Keratinocyte (primary cell): ENCODE results near the gene MS4A8. TPM values are rescaled to one million over a fixed set of nuclear protein-coding genes. Genes with fewer than 3 reads are reported as not detected.
A peak's percentile ranks its signal among the peaks of the same experiment; 100 is the strongest.

ENCODE experiments used
- DNase-seq: peaks from one replicate; pipeline ENCODE4 v3.0.0-alpha.2; 2011; ENCODE audit warnings: low read depth, missing footprints, low spot score
- FAIRE-seq: peaks from 2 replicates; lab custom pipeline; 2011; peaks lifted over from hg19 to GRCh38; lab: Jason Lieb, UNC
- H2AFZ ChIP-seq: 2 replicates; pipeline ENCODE4 v1.6.0; 2012; ENCODE audit warnings: low read length, control low read depth, inconsistent platforms; ENCODE audit not compliant: control insufficient read depth
- H3K27ac ChIP-seq: 2 replicates; pipeline ENCODE4 v1.5.1; 2011; ENCODE audit warnings: low read length; ENCODE audit not compliant: control insufficient read depth, insufficient read depth
- H3K27me3 ChIP-seq: 3 replicates; pipeline ENCODE4 v1.6.0; 2011; ENCODE audit warnings: low read length; ENCODE audit not compliant: control insufficient read depth, insufficient read depth; ENCODE audit errors: extremely low read depth
- H3K36me3 ChIP-seq, 2 experiments: 2 replicates in 1 of 2; 3 replicates in 1 of 2; pipeline ENCODE4 v1.5.1; 2011; ENCODE audit warnings: low read length in 2 of 2, mild to moderate bottlenecking in 1 of 2; ENCODE audit not compliant: control insufficient read depth in 2 of 2, insufficient read depth in 2 of 2; ENCODE audit errors: extremely low read depth in 1 of 2
- H3K4me1 ChIP-seq: 3 replicates; pipeline ENCODE4 v1.5.1; 2011; ENCODE audit warnings: low read length; ENCODE audit not compliant: control insufficient read depth, insufficient read depth; ENCODE audit errors: extremely low read depth
- H3K4me2 ChIP-seq: 3 replicates; pipeline ENCODE4 v1.6.0; 2011; ENCODE audit warnings: low read depth, low read length; ENCODE audit not compliant: control insufficient read depth, insufficient read depth; ENCODE audit errors: extremely low read depth
- H3K4me3 ChIP-seq, 3 experiments: fragments of 200-600 bp in 1 of 3; sonication (generic) in 1 of 3; 2 replicates in 2 of 3; 3 replicates in 1 of 3; pipeline ENCODE4 v1.5.1; 2011 to 2016; ENCODE audit warnings: low read length in 3 of 3, mild to moderate bottlenecking in 3 of 3, control low read depth in 2 of 3, inconsistent platforms in 1 of 3, low read depth in 1 of 3, mixed read lengths in 1 of 3, mixed run types in 1 of 3, moderate library complexity in 1 of 3; ENCODE audit not compliant: control insufficient read depth in 2 of 3, insufficient read depth in 2 of 3; ENCODE audit errors: extremely low read depth in 1 of 3
- H3K79me2 ChIP-seq: 2 replicates; pipeline ENCODE4 v1.6.0; 2012; ENCODE audit warnings: low read length; ENCODE audit not compliant: control insufficient read depth, insufficient read depth
- H3K9ac ChIP-seq: 3 replicates; pipeline ENCODE4 v1.6.0; 2011; ENCODE audit warnings: low read length; ENCODE audit not compliant: control insufficient read depth, insufficient read depth; ENCODE audit errors: extremely low read depth
- H3K9me1 ChIP-seq: 3 replicates; pipeline ENCODE4 v1.6.0; 2011; ENCODE audit warnings: low read length; ENCODE audit not compliant: control insufficient read depth, insufficient read depth; ENCODE audit errors: extremely low read depth
- H3K9me3 ChIP-seq: 2 replicates; pipeline ENCODE4 v1.5.1; 2012; ENCODE audit warnings: low read depth, low read length; ENCODE audit not compliant: control insufficient read depth
- H4K20me1 ChIP-seq: 3 replicates; pipeline ENCODE4 v1.6.0; 2011; ENCODE audit warnings: low read length; ENCODE audit not compliant: control insufficient read depth, insufficient read depth; ENCODE audit errors: extremely low read depth
- EZH2 ChIP-seq: IDR thresholded peaks from one replicate; pipeline ENCODE4 v1.6.1; 2012; ENCODE audit warnings: inconsistent platforms, mild to moderate bottlenecking, low read length, moderate library complexity
- dilution Hi-C: fragments of 300-500 bp; cut with MboI; formaldehyde crosslinking; loops from one replicate; pipeline ENCODE4 v1.7.0; 2020; ENCODE audit warnings: low sequenced_read_pairs; ENCODE audit not compliant: extremely low pct_ligation_motif_present
- polyA plus RNA-seq, 5 experiments: library from polyadenylated mRNA; depleted of rRNA in 3 of 5; stranded (reverse) in 3 of 5; stranded (forward) in 1 of 5; unstranded in 1 of 5; fragments of >200 nt; gene quantifications; 1 replicate in 1 of 5; 2 replicates in 3 of 5; 3 replicates in 1 of 5; pipeline versions ENCODE4 v1.2.1 to v1.2.3, GENCODE V29; 2011 to 2012; ENCODE audit warnings: missing spikeins in 2 of 5, low read depth in 1 of 5, low replicate concordance in 1 of 5
- TF ChIP-seq, protein P1 (sequence below), 3 experiments: IDR thresholded peaks in 1 of 3; conservative IDR thresholded peaks in 1 of 3; optimal IDR thresholded peaks in 1 of 3; 2 replicates in 2 of 3; 3 replicates in 1 of 3; pipeline versions ENCODE3 to v1.5.1; 2011; ENCODE audit warnings: low read length in 3 of 3, mild to moderate bottlenecking in 3 of 3, moderate library complexity in 2 of 3, control low read depth in 1 of 3, inconsistent platforms in 1 of 3; ENCODE audit not compliant: insufficient read depth in 2 of 3; ENCODE audit errors: extremely low read depth in 1 of 3

MS4A8 gene
- polyA plus RNA-seq, 1 donor (not counting 4 experiments of a cell fraction or from before 2014, with no cell fraction given), result not detected

DNA sequence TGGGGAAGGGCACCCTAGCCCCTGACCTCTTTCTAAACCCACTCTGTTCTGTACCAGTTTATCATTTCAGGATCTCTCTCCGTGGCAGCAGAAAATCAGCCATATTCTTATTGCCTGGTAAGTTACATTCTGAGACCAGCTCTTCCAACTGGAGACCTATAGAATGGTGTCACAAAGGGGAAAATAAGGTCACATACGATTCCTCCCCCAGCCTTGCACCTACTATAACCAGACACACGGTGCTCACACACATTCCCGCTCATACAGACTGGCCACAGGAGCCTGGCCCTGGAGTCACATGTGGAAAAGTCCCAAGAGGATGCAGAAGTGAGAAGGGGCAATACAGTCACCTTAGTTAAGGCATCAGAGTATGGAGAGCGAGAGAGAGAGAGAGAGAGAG lies 7.5 kb downstream of the MS4A8 start:
- no peak overlapping the region for H3K4me3 ChIP-seq
- H3K4me2 ChIP-seq, result no peak overlapping the region
- H2AFZ ChIP-seq, result no peak overlapping the region
- TF ChIP-seq EZH2, result no peak
- TF ChIP-seq, protein P1, sequence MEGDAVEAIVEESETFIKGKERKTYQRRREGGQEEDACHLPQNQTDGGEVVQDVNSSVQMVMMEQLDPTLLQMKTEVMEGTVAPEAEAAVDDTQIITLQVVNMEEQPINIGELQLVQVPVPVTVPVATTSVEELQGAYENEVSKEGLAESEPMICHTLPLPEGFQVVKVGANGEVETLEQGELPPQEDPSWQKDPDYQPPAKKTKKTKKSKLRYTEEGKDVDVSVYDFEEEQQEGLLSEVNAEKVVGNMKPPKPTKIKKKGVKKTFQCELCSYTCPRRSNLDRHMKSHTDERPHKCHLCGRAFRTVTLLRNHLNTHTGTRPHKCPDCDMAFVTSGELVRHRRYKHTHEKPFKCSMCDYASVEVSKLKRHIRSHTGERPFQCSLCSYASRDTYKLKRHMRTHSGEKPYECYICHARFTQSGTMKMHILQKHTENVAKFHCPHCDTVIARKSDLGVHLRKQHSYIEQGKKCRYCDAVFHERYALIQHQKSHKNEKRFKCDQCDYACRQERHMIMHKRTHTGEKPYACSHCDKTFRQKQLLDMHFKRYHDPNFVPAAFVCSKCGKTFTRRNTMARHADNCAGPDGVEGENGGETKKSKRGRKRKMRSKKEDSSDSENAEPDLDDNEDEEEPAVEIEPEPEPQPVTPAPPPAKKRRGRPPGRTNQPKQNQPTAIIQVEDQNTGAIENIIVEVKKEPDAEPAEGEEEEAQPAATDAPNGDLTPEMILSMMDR (optimal IDR thresholded peaks at IDR 0.05 in 1 of 3, IDR thresholded peaks at IDR 0.05 in 1 of 3, conservative IDR thresholded peaks at IDR 0.05 in 1 of 3; ENCODE audit: extremely low read depth in 1 of 3, insufficient read depth in 2 of 3, low read length in 3 of 3), result no peak
- H3K79me2 ChIP-seq, result no peaks in the 10 kb centered on the region
- no peaks in the 10 kb centered on the region for H3K9me3 ChIP-seq
- dilution Hi-C loops, result no loop called here
- H3K27ac ChIP-seq, result no peak overlapping the region
- H3K9me1 ChIP-seq, result no peaks in the 10 kb centered on the region
- DNase-seq, result no peak
- no peak overlapping the region for H3K9ac ChIP-seq
- FAIRE-seq, result no peak
- no peaks in the 10 kb centered on the region for H4K20me1 ChIP-seq
- no peaks in the 10 kb centered on the region for H3K27me3 ChIP-seq
- no peaks in the 10 kb centered on the region for H3K36me3 ChIP-seq
- no peaks in the 10 kb centered on the region for H3K4me1 ChIP-seq

GRCh38 chr11:60710482-60710881 lies 11.1 kb downstream of the MS4A8 start:
- H3K9me1 ChIP-seq, result no peaks in the 10 kb centered on the region
- FAIRE-seq (no peak), DNase-seq (no peak)
- no peak overlapping the region for H3K9ac ChIP-seq
- no peak overlapping the region for H3K4me2 ChIP-seq
- dilution Hi-C loops, result no loop called here
- no peaks in the 10 kb centered on the region for H3K4me1 ChIP-seq
- no peaks in the 10 kb centered on the region for H3K79me2 ChIP-seq
- no peaks in the 10 kb centered on the region for H3K9me3 ChIP-seq
- H3K27ac ChIP-seq, result no peak overlapping the region
- no peaks in the 10 kb centered on the region for H4K20me1 ChIP-seq
- no peaks in the 10 kb centered on the region for H3K36me3 ChIP-seq
- H3K4me3 ChIP-seq, result no peak overlapping the region
- no peaks in the 10 kb centered on the region for H3K27me3 ChIP-seq
- no peak overlapping the region for H2AFZ ChIP-seq
- TF ChIP-seq, protein P1 (optimal IDR thresholded peaks at IDR 0.05 in 1 of 3, IDR thresholded peaks at IDR 0.05 in 1 of 3, conservative IDR thresholded peaks at IDR 0.05 in 1 of 3; ENCODE audit: extremely low read depth in 1 of 3, insufficient read depth in 2 of 3, low read length in 3 of 3), result peak in 1 of 3 experiments; percentile 35
- no peak for TF ChIP-seq EZH2
